Activated naive CD4-positive, alpha-beta T cell treated with anti-CD3 and anti-CD28 coated beads for 36 hours (primary cell): ENCODE measurements around the gene SP3. TPM values are rescaled to one million over a fixed set of nuclear protein-coding genes. Genes with fewer than 3 reads are reported as not detected.
A peak's percentile ranks its signal among the peaks of the same experiment; 100 is the strongest.

Source experiments
- CTCF ChIA-PET: fragments of 350-600 bp; sonication (Branson Sonifier 250); formaldehyde crosslinking; loops from one replicate; lab custom pipeline; 2021; ENCODE audit warnings: antibody characterized with exemption; lab: Charles Lee
- DNase-seq: peaks from one replicate; pipeline ENCODE4 v3.0.0-alpha.2; 2020
- H3K27ac Mint-ChIP-seq: one replicate; pipeline ENCODE4 v1.8.0; 2021; ENCODE audit warnings: mild to moderate bottlenecking, mixed read lengths
- H3K27me3 Mint-ChIP-seq: one replicate; pipeline ENCODE4 v1.8.0; 2021; ENCODE audit warnings: low read depth, mixed read lengths
- H3K36me3 Mint-ChIP-seq: one replicate; pipeline ENCODE4 v1.8.0; 2021; ENCODE audit warnings: low read depth, mixed read lengths
- H3K4me1 Mint-ChIP-seq: one replicate; pipeline ENCODE4 v1.8.0; 2021; ENCODE audit warnings: low read depth, mixed read lengths
- H3K4me3 Mint-ChIP-seq: one replicate; pipeline ENCODE4 v1.8.0; 2021; ENCODE audit warnings: mild to moderate bottlenecking, moderate library complexity, mixed read lengths
- H3K9me3 Mint-ChIP-seq: one replicate; pipeline ENCODE4 v1.8.0; 2021; ENCODE audit warnings: mixed read lengths
- intact Hi-C: fragments of 100-400 bp; cut with micrococcal nuclease; formaldehyde crosslinking; loops from one replicate; pipeline ENCODE4 v1.15.1; 2023
- total RNA-seq, 2 experiments: library from RNA; stranded (reverse); gene quantifications; one replicate each; pipeline ENCODE4 v1.2.3, GENCODE V29; 2021

SP3 gene
- total RNA-seq, 2 experiments from 2014 or later: 89.8 to 99.7 TPM

DNA sequence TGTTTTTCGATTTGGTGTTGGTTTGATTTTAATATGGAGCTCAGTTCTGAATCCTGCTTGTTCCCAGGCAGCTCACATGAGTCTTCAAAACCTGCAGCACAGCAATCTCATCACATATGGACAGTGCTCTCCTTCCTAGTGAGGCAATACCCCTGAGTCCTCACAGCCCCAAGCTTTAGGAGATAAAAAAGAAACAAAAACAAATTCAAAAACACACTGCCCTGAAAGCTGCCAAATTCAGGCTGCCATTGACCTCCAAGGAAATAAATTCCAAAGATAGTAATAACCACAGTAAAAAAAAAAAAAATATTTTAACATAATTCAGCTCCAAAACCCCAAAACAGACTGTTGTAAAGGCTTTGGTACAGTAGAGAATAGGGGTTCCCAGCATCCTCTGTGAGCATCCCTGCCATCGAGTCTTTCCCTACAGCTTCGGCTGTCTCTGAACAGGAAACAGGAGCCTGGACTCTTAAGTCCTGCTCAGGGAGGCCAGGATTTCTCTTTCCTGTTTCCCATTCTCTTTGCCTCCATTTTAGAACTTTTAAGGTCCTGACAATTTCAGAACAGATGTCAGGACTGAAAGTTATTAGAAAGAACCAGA lies 14.7 kb upstream of the SP3 start:
- Mint-ChIP-seq H3K36me3 (no peaks in the 10 kb centered on the region), H3K9me3 (no peaks in the 10 kb centered on the region), H3K4me1 (peaks cover 15% of the 10 kb centered on the region), H3K27ac (no peak overlapping the region), H3K4me3 (no peak overlapping the region), H3K27me3 (no peaks in the 10 kb centered on the region)
- DNase-seq: no peak
- CTCF ChIA-PET: interaction anchor here (0.8 kb wide), 1 partner anchor 9 kb away, joined by 4 read pairs; no protein-coding TSS in a partner anchor
- intact Hi-C loops: loop anchor here (2.0 kb wide), 1 partner anchor 15 kb away; the partner anchor contains the start of gene SP3

DNA sequence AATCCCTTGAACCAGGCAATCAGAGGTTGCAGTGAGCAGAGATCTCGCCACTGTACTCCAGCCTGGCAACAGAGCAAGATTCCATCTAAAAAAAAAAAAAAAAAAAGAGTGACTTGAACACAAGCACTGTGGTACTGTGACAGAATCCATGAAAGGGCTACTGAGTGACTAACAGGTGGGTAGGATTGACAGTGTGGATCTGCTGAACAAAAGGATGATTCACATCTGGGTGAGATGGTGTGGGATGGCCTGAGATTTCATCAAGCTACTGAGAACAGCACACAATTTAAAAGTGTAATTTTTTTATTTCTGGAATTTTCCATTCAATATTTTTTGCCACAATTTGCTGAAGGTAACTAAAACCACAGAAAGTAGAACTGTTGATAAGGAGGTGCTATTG lies 13.3 kb upstream of the SP3 start:
- Mint-ChIP-seq H3K36me3 (no peaks in the 10 kb centered on the region), H3K9me3 (no peaks in the 10 kb centered on the region), H3K27me3 (no peaks in the 10 kb centered on the region), H3K4me1 (peaks cover 15% of the 10 kb centered on the region), H3K27ac (peak overlapping the region; percentile 8), H3K4me3 (no peak overlapping the region)
- peak; percentile 34 for DNase-seq
- intact Hi-C loops: loop anchor here (2.0 kb wide), 1 partner anchor 14 kb away; the partner anchor contains the start of gene SP3
- CTCF ChIA-PET: interaction anchor here (0.6 kb wide), 2 partner anchors 57 to 212 kb away, joined by 4 read pairs; no protein-coding TSS in a partner anchor

DNA sequence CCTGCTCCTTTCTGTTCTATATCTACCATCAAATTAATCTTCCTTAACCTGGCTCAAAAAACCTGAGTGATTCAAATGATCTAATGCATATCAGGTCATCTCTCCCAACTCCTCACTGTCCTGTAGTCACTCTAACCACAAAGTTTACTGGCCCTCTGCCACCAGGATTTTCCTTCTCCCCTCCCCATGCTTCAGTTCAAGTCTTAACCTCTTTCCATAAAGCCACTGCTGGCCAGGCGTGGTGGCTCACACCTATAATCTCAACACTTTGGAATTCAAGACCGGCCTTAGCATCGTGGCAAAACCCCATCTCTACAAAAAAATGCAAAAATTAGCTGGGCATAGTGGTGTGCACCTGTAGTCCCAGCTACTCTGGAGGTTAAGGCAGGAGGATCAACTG lies 7.5 kb upstream of the SP3 start:
- H3K4me1 Mint-ChIP-seq: peaks cover 11% of the 10 kb centered on the region
- no peak overlapping the region for H3K27ac Mint-ChIP-seq

DNA sequence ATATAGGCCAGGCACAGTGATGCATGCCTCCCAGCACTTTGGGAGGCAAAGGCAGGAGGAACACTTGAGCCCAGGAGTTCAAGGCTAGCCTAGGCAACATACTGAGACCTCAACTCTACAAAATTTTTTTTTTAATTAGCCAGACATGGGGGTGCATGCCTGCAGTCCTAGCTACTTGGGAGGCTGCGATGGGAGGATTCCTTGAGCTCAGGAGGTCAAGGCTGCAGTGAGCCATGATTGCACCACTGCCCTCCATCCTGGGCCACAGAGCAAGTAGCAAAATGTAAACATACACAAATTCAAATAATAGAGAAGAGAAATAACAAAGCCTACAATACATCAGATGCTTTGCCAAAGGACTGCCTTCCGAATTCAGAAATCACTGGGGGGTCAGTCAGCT lies 7.0 kb upstream of the SP3 start:
- H3K27me3 Mint-ChIP-seq: no peaks in the 10 kb centered on the region
- CTCF ChIA-PET: interaction anchor here (1.4 kb wide), 1 partner anchor 10 kb away, joined by 3 read pairs; no protein-coding TSS in a partner anchor

More for the DNA sequence above, 7.5 kb upstream of the SP3 start:
- intact Hi-C loops: no loop called here
- Mint-ChIP-seq H3K9me3 (no peaks in the 10 kb centered on the region), H3K36me3 (no peaks in the 10 kb centered on the region), H3K4me3 (no peak overlapping the region), H3K27me3 (no peaks in the 10 kb centered on the region)
- CTCF ChIA-PET: interaction anchor here (1.4 kb wide), 1 partner anchor 11 kb away, joined by 3 read pairs; no protein-coding TSS in a partner anchor
- no peak for DNase-seq

DNA sequence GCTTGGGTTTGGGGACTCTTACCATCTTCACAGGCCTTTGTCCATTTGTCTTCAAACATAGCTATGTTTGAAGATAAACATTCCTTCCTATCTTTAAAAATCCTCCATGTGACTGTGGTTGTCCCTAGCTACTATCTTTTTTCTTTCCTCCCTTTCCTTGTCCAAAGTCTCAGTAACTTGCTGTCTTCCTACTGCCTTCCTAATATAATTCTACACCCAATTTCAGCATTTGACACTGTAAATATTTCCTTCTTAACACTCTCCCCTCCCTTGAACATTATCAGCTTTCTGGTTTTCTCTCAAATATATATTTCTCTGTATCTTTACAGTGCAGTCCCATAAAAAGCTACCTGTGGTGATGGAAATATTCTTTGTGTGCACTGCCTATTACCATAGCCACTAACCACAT lies 5.3 kb upstream of the SP3 start:
- no peak for DNase-seq
- Mint-ChIP-seq H3K27ac (no peak overlapping the region), H3K9me3 (no peaks in the 10 kb centered on the region), H3K36me3 (no peaks in the 10 kb centered on the region), H3K4me1 (peaks cover 19% of the 10 kb centered on the region), H3K27me3 (no peaks in the 10 kb centered on the region), H3K4me3 (no peak overlapping the region)
- intact Hi-C loops: no loop called here
- CTCF ChIA-PET: interaction anchor here (0.6 to 1.4 kb wide), 4 partner anchors 9 to 86 kb away, joined by 3 to 4 read pairs (median 4); no protein-coding TSS in a partner anchor

More for the DNA sequence above, 7.0 kb upstream of the SP3 start:
- H3K36me3 Mint-ChIP-seq: no peaks in the 10 kb centered on the region
- DNase-seq: no peak
- intact Hi-C loops: no loop called here
- H3K4me1 Mint-ChIP-seq: peaks cover 10% of the 10 kb centered on the region
- no peaks in the 10 kb centered on the region for H3K9me3 Mint-ChIP-seq
- no peak overlapping the region for H3K4me3 Mint-ChIP-seq
- H3K27ac Mint-ChIP-seq: no peak overlapping the region

DNA sequence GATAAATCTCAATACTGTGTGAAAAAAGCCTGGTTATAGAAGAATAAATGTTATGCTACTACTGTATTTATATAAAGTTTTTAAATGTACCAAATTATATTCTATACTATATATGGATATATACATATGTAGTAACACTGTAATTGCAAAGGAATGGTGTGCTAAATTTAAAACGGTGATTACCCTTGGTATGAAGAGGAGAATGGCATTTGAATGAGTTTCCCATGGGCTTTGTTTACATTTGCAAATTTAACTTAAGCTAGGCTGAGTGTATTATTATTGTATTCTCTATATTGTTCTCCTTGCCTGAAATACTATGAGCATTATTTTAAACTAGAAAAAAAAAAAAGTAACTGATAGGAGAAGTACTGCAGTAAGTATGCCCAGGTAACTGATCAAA lies 4.7 kb upstream of the SP3 start:
- no peak overlapping the region for H3K27ac Mint-ChIP-seq
- no peak for DNase-seq
- no peaks in the 10 kb centered on the region for H3K27me3 Mint-ChIP-seq
- H3K4me1 Mint-ChIP-seq: peaks cover 19% of the 10 kb centered on the region
- H3K4me3 Mint-ChIP-seq: no peak overlapping the region
- intact Hi-C loops: loop anchor here (10.0 kb wide), 1 partner anchor 615 kb away; the partner anchor contains the start of gene CDCA7
- peaks cover 2% of the 10 kb centered on the region for H3K36me3 Mint-ChIP-seq
- H3K9me3 Mint-ChIP-seq: no peaks in the 10 kb centered on the region
- CTCF ChIA-PET: interaction anchor here (0.7 to 1.4 kb wide), 4 partner anchors 10 to 98 kb away, joined by 3 to 4 read pairs (median 4); no protein-coding TSS in a partner anchor

DNA sequence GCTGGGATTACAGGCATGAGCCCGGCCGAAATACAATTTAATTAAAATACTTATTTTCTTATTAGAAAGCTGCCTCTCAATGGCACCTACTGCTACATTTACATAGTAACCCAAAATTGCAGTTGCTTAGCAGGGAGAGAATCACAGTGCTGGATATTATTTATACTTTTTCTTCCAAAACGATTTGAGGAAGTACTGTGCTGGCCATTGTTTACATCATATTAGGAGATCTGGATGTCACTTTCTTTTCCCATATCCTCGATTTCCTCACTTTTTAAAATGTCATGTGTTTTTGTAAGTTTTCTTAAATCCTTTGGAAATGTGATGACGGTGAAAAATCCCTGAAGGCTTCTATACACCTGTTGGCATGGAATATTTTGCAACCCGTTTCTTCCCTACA lies 3.4 kb upstream of the SP3 start:
- intact Hi-C loops: loop anchor here (10.0 kb wide), 1 partner anchor 614 kb away; the partner anchor contains the start of gene CDCA7
- no peak for DNase-seq
- H3K9me3 Mint-ChIP-seq: no peaks in the 10 kb centered on the region
- CTCF ChIA-PET: no interaction called here
- no peaks in the 10 kb centered on the region for H3K27me3 Mint-ChIP-seq
- H3K4me3 Mint-ChIP-seq: no peak overlapping the region
- peaks cover 2% of the 10 kb centered on the region for H3K36me3 Mint-ChIP-seq
- H3K27ac Mint-ChIP-seq: no peak overlapping the region
- peaks cover 19% of the 10 kb centered on the region for H3K4me1 Mint-ChIP-seq

DNA sequence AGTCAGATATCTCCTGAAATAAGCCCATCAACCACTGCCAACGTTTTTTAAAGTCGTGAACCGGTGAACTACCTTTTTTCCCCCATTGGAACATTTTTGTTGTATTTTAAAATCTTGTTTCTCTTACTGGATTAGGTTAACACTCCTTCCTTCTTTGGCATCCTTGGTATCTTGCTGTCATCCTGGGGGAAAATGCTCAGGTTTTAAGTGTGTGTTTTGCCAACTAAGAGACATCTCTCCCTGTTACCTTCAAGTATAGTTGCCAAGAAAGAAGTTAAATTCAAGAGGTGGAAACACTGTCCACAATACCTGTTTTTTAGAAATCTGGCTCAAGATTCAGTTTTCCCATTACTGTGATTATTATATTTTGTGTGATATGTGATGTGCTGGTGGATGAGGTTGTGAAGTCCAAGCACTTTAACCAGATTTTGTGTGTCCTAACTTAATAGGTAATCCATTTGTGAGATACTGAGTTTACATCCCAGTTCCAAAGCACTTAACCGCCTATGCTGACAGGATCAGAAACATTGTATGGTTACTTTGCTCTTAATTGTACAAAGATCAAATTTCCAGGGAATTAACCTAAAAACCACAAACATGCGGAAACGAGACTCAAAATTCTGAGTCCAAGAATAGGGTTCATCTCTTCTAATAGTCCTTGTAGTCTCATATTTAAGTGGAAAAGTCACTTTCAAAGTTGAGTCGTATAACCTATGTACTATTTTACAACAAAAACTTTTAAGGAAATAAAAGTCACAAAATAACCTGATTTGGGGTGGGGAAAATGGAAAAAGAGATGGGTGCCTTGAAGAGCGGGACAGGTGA lies 1.3 kb upstream of the SP3 start:
- Mint-ChIP-seq H3K27me3 (no peaks in the 10 kb centered on the region), H3K4me1 (peaks cover 20% of the 10 kb centered on the region), H3K4me3 (peak overlapping the region; percentile 86), H3K9me3 (no peaks in the 10 kb centered on the region), H3K36me3 (peaks cover 18% of the 10 kb centered on the region), H3K27ac (peak overlapping the region; percentile 99)
- intact Hi-C loops: loop anchor here (10.0 kb wide), 1 partner anchor 612 kb away; the partner anchor contains the start of gene CDCA7
- CTCF ChIA-PET: no interaction called here
- no peak for DNase-seq

DNA sequence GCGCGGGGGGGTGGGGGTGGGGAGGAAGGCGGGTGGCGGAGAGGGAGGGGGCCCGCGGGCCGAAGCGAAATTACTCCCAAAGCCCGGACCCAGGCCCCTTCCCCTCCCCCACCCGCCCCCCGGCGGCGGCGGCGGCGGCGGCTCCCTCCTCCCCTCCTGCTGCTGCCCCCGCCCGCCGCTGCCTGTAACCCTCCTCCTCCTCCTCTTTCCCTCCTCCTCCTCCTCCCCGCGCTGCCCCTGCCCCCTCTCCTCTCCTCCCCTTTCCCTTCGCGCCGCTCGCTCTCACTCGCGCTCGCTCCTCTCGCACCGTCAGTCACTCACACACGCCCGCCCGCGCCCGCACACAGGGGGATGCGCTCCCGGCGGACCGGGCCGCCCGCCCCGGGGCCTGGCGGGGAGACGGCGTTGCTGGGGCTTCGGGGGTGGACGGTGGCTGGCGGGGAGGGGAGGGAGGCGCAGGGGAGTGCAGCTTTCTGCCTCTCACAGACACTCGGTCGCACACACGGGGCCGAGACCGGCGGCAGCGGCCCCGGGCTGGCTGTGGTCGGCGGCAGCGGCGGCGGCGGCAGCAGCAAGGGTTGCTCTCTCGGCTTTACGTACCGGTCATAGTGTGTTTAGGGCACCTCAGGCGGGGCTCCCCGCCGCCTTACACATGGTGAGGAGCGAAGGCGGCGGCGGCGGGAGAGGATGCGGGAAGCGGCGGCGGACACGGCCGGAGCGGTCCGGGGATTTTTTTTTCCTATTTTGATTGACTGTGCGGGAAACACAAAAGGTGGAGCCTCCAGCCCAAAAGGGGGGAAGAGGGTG lies 405 bp downstream of the SP3 start:
- no peaks in the 10 kb centered on the region for H3K9me3 Mint-ChIP-seq
- peaks cover 28% of the 10 kb centered on the region for H3K4me1 Mint-ChIP-seq
- peak overlapping the region; percentile 86 for H3K4me3 Mint-ChIP-seq
- H3K27me3 Mint-ChIP-seq: no peaks in the 10 kb centered on the region
- peak; percentile 87 for DNase-seq
- H3K27ac Mint-ChIP-seq: peak overlapping the region; percentile 99
- CTCF ChIA-PET: no interaction called here
- peaks cover 28% of the 10 kb centered on the region for H3K36me3 Mint-ChIP-seq
- intact Hi-C loops: loop anchor here (1.0 to 10.0 kb wide), 9 partner anchors 14 to 1218 kb away; partner anchors contain the start of genes ATF2, ATP5MC3, CDCA7 and GPR155

DNA sequence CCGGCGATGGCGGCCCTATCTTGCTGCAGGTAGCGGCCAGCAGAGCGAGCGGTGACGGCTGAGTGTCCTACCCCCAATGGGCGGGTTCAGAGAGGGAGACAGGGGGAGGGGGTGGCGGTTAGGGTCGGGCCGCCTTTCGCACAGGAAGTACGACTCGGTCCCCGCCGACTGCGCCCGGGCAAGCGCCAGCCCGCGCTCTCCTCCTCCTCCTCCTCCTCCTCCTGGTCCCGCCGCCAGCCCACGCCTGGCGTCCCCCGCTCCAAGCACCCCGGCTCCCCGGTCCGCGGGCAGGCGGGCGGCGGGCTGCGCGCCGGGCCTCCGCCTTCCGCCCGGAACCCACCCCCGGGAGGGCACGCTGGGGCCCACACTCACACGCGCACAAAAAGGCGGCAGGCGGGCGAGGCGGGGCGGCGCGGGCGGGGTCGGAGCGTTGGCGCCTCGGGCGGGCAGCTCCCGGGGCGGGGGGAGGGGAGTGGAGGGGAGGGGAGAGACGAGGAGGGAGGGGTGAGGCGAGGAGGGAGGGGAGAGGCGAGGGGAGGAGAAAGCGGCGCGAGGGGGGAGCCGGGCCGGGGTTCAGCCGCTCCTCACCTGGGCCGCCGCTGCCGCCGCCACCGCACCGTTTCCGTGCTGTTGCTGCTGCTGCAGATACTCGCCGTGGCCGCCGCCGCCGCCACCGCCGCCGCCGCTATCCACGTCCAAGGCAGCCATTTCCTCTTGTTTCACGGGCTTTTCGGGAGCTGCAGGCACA lies 1.2 kb downstream of the SP3 start:
- no peaks in the 10 kb centered on the region for H3K9me3 Mint-ChIP-seq
- intact Hi-C loops: loop anchor here (1.0 to 10.0 kb wide), 12 partner anchors 13 to 1218 kb away; partner anchors contain the start of genes ATP5MC3, CDCA7, GPR155 and OLA1
- peaks cover 32% of the 10 kb centered on the region for H3K36me3 Mint-ChIP-seq
- peak overlapping the region; percentile 75 for H3K4me3 Mint-ChIP-seq
- H3K4me1 Mint-ChIP-seq: peaks cover 34% of the 10 kb centered on the region
- no peaks in the 10 kb centered on the region for H3K27me3 Mint-ChIP-seq
- CTCF ChIA-PET: no interaction called here
- H3K27ac Mint-ChIP-seq: peak overlapping the region; percentile 89
- peak; percentile 94 for DNase-seq

DNA sequence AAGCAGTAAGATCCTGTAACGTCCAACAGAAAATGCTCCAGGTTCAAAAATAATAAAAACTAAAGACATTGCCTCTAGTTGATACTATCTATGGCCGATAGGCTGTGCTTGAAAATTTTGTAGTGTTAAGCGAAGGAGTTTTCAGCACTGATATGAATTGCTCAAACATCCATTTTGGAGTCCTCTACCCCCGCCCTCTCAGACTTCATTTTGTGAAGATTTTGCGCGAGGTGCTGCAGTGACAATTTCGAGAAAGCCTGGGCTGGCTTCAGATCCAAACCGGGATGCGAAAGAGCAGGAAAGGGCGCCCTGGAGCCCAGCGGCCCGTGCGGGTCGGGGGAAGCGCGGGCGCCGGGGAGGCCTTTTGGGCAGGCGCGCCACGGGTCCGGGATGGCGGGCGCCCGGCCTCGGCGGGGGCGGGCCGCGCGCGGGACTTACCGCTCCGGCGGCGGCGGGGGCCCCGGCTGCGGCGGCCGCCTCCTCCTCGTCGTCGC lies 1.8 kb downstream of the SP3 start:
- DNase-seq: peak; percentile 68
- H3K9me3 Mint-ChIP-seq: no peaks in the 10 kb centered on the region
- peaks cover 37% of the 10 kb centered on the region for H3K4me1 Mint-ChIP-seq
- peak overlapping the region; percentile 86 for H3K4me3 Mint-ChIP-seq
- intact Hi-C loops: loop anchor here (1.0 to 10.0 kb wide), 8 partner anchors 12 to 1219 kb away; partner anchors contain the start of genes ATP5MC3, CDCA7, OLA1 and SCRN3
- H3K27me3 Mint-ChIP-seq: no peaks in the 10 kb centered on the region
- H3K27ac Mint-ChIP-seq: peak overlapping the region; percentile 92
- CTCF ChIA-PET: interaction anchor here (1.9 kb wide), 1 partner anchor 10 kb away, joined by 6 read pairs; no protein-coding TSS in a partner anchor
- H3K36me3 Mint-ChIP-seq: peaks cover 33% of the 10 kb centered on the region
